IMR-90 (cell line): ENCODE measurements around the gene GALK1. TPM values are rescaled to one million over a fixed set of nuclear protein-coding genes. Genes with fewer than 3 reads are reported as not detected.

ENCODE experiments used
- ATAC-seq: fragments of 200-7000 bp; cut with Tn5 transposase; 2 replicates; pipeline ENCODE4 v1.9.1; 2020; ENCODE audit warnings: low read depth, mild to moderate bottlenecking, moderate library complexity
- BruUV-seq: library from RNA; stranded (reverse); fragments of 400-500 nt; replicated peaks from 2 replicates; lab custom pipeline; 2021; lab: Mats Ljungman, UMichigan
- CTCF ChIA-PET: fragments of 300-600 bp; formaldehyde crosslinking; extraction: SDS; loops from one replicate; lab custom pipeline; 2021; ENCODE audit warnings: antibody characterized with exemption; lab: Yijun Ruan, JAX
- POLR2A ChIA-PET: fragments of 300-600 bp; sonication (Branson Sonifier 250); formaldehyde crosslinking; loops from one replicate; lab custom pipeline; 2022; ENCODE audit warnings: antibody characterized with exemption; ENCODE audit not compliant: unreplicated experiment; lab: Charles Lee
- DNase-seq: peaks from one replicate; pipeline ENCODE4 v3.0.0; 2013
- H2AFZ ChIP-seq: replicated peaks from 2 replicates; pipeline ENCODE3; 2013; ENCODE audit warnings: low read length, mild to moderate bottlenecking; ENCODE audit not compliant: poor library complexity
- H2AK5ac ChIP-seq: 2 replicates; pipeline ENCODE4 v1.6.1; 2013; ENCODE audit warnings: low read depth, low read length, inconsistent platforms
- H2AK9ac ChIP-seq: replicated peaks from 2 replicates; pipeline ENCODE3; 2013; ENCODE audit warnings: mild to moderate bottlenecking, low read depth, low read length, moderate library complexity; ENCODE audit not compliant: poor library complexity
- H2BK120ac ChIP-seq: 2 replicates; pipeline ENCODE4 v1.6.1; 2013; ENCODE audit warnings: low read depth, low read length, inconsistent platforms
- H2BK15ac ChIP-seq: 3 replicates; pipeline ENCODE4 v1.6.1; 2013; ENCODE audit warnings: low read depth, low read length, inconsistent platforms
- H2BK20ac ChIP-seq: 2 replicates; pipeline ENCODE4 v1.6.1; 2013; ENCODE audit warnings: low read depth, mild to moderate bottlenecking, inconsistent platforms, low read length, moderate library complexity
- H2BK5ac ChIP-seq: 2 replicates; pipeline ENCODE4 v1.6.1; 2013; ENCODE audit warnings: mild to moderate bottlenecking, low read depth, low read length, inconsistent platforms; ENCODE audit not compliant: poor library complexity, severe bottlenecking
- H3K14ac ChIP-seq: replicated peaks from 2 replicates; pipeline ENCODE4 v1.6.1; 2013; ENCODE audit warnings: low read depth, low read length, inconsistent platforms
- H3K18ac ChIP-seq: 2 replicates; pipeline ENCODE4 v1.6.1; 2013; ENCODE audit warnings: low read depth, low read length, control low read depth
- H3K23ac ChIP-seq: 2 replicates; pipeline ENCODE4 v1.6.1; 2013; ENCODE audit warnings: low read depth, low read length, inconsistent platforms
- H3K27ac ChIP-seq: 2 replicates; pipeline ENCODE4 v1.5.1; 2013; ENCODE audit warnings: mild to moderate bottlenecking, control low read depth, low read length; ENCODE audit not compliant: insufficient read depth
- H3K27me3 ChIP-seq: 2 replicates; pipeline ENCODE4 v1.6.1; 2013; ENCODE audit warnings: low read length; ENCODE audit not compliant: control insufficient read depth, insufficient read depth
- H3K36me3 ChIP-seq: 2 replicates; pipeline ENCODE4 v1.6.1; 2013; ENCODE audit warnings: low read length, mixed read lengths; ENCODE audit not compliant: control insufficient read depth, insufficient read depth
- H3K4ac ChIP-seq: 2 replicates; pipeline ENCODE4 v1.6.1; 2013; ENCODE audit warnings: low read depth, low read length, inconsistent platforms
- H3K4me1 ChIP-seq: 2 replicates; pipeline ENCODE4 v1.6.1; 2013; ENCODE audit warnings: low read length, mixed read lengths; ENCODE audit not compliant: control insufficient read depth, insufficient read depth
- H3K4me2 ChIP-seq: 2 replicates; pipeline ENCODE4 v1.6.1; 2013; ENCODE audit warnings: low read depth, mild to moderate bottlenecking, control low read depth, low read length, moderate library complexity
- H3K4me3 ChIP-seq: 2 replicates; pipeline ENCODE4 v1.5.1; 2013; ENCODE audit warnings: low read depth, mild to moderate bottlenecking, control low read depth, low read length, moderate library complexity; ENCODE audit not compliant: insufficient read depth
- H3K56ac ChIP-seq: 2 replicates; pipeline ENCODE4 v1.6.1; 2013; ENCODE audit warnings: low read length, inconsistent platforms; ENCODE audit not compliant: insufficient read depth; ENCODE audit errors: extremely low read depth
- H3K79me1 ChIP-seq, 2 experiments: 2 replicates each; pipeline ENCODE4 v1.6.1; 2013; ENCODE audit warnings: low read length in 2 of 2, inconsistent platforms in 1 of 2, low read depth in 1 of 2
- H3K9ac ChIP-seq: 2 replicates; pipeline ENCODE4 v1.6.1; 2013; ENCODE audit warnings: low read depth, low read length, control low read depth
- H3K9me1 ChIP-seq: 2 replicates; pipeline ENCODE4 v1.6.1; 2013; ENCODE audit warnings: low read length, inconsistent platforms; ENCODE audit not compliant: insufficient read depth
- H3K9me3 ChIP-seq: 2 replicates; pipeline ENCODE4 v1.6.1; 2013; ENCODE audit warnings: low read length; ENCODE audit not compliant: control insufficient read depth, insufficient read depth
- H4K20me1 ChIP-seq: 2 replicates; pipeline ENCODE4 v1.6.1; 2013; ENCODE audit warnings: low read length, inconsistent platforms; ENCODE audit not compliant: insufficient read depth
- H4K5ac ChIP-seq: 2 replicates; pipeline ENCODE4 v1.6.1; 2013; ENCODE audit warnings: mild to moderate bottlenecking, low read depth, low read length, control low read depth
- H4K8ac ChIP-seq, 2 experiments: 2 replicates each; pipeline ENCODE4 v1.6.1; 2013; ENCODE audit warnings: low read depth in 2 of 2, low read length in 2 of 2, control low read depth in 1 of 2, inconsistent platforms in 1 of 2
- H4K91ac ChIP-seq: 2 replicates; pipeline ENCODE4 v1.6.1; 2013; ENCODE audit warnings: low read depth, low read length, inconsistent platforms; ENCODE audit not compliant: insufficient read depth
- BHLHE40 ChIP-seq: fragments of 150-350 bp; IDR thresholded peaks from 2 replicates; pipeline ENCODE4 v1.6.1; 2016; ENCODE audit warnings: mild to moderate bottlenecking, low read depth, low read length
- CEBPB ChIP-seq: IDR thresholded peaks from 2 replicates; pipeline ENCODE4 v1.6.1; 2012; ENCODE audit warnings: low read depth, low read length, improper control_type of control experiment
- CHD1 ChIP-seq: IDR thresholded peaks from 2 replicates; pipeline ENCODE4 v1.6.1; 2012; ENCODE audit warnings: low read depth, low read length, improper control_type of control experiment
- ELK1 ChIP-seq: fragments of 150-350 bp; IDR thresholded peaks from 2 replicates; pipeline ENCODE4 v1.6.1; 2016; ENCODE audit warnings: low read depth, mild to moderate bottlenecking, low read length, moderate library complexity, borderline replicate concordance
- FOS ChIP-seq: fragments of 150-350 bp; IDR thresholded peaks from 2 replicates; pipeline ENCODE4 v1.6.1; 2016; ENCODE audit warnings: low read depth, low read length
- MAFK ChIP-seq: IDR thresholded peaks from 2 replicates; pipeline ENCODE4 v1.6.1; 2012; ENCODE audit warnings: low read depth, low read length, improper control_type of control experiment
- MAZ ChIP-seq: IDR thresholded peaks from 2 replicates; pipeline ENCODE4 v1.6.1; 2012; ENCODE audit warnings: low read depth, mild to moderate bottlenecking, low read length, improper control_type of control experiment, moderate library complexity, borderline replicate concordance
- MXI1 ChIP-seq: IDR thresholded peaks from 2 replicates; pipeline ENCODE4 v1.6.1; 2012; ENCODE audit warnings: low read depth, mild to moderate bottlenecking, low read length, moderate library complexity, borderline replicate concordance
- NFE2L2 ChIP-seq: fragments of 150-350 bp; IDR thresholded peaks from 2 replicates; pipeline ENCODE4 v1.6.1; 2016; ENCODE audit warnings: low read depth, mild to moderate bottlenecking, low read length
- POLR2A ChIP-seq: IDR thresholded peaks from 2 replicates; pipeline ENCODE4 v1.6.1; 2012; ENCODE audit warnings: mild to moderate bottlenecking, low read depth, low read length
- RAD21 ChIP-seq: IDR thresholded peaks from 2 replicates; pipeline ENCODE4 v1.6.1; 2012; ENCODE audit warnings: low read length, improper control_type of control experiment
- RCOR1 ChIP-seq: IDR thresholded peaks from 2 replicates; pipeline ENCODE4 v1.6.1; 2012; ENCODE audit warnings: mild to moderate bottlenecking, low read length, improper control_type of control experiment; ENCODE audit not compliant: insufficient replicate concordance
- RFX5 ChIP-seq: IDR thresholded peaks from 2 replicates; pipeline ENCODE4 v1.8.0; 2012; ENCODE audit warnings: low read depth, mild to moderate bottlenecking, low read length, moderate library complexity
- SMC3 ChIP-seq: fragments of 150-350 bp; IDR thresholded peaks from 2 replicates; pipeline ENCODE4 v1.6.1; 2016; ENCODE audit warnings: low read depth, mild to moderate bottlenecking, antibody characterized with exemption, low read length, moderate library complexity
- USF2 ChIP-seq: fragments of 150-350 bp; IDR thresholded peaks from 2 replicates; pipeline ENCODE4 v1.6.1; 2017; ENCODE audit warnings: mild to moderate bottlenecking, antibody characterized with exemption, low read length, low read depth
- WGBS, 2 experiments: methylation state at CpG; one replicate each; pipeline versions ENCODE4 v1.1.5 to v1.1.7; 2013; ENCODE audit warnings: missing lambda C conversion rate in 2 of 2; ENCODE audit not compliant: insufficient read length in 1 of 2; ENCODE audit errors: extremely low coverage in 2 of 2; 5-methylcytosine and 5-hydroxymethylcytosine counted together
- dilution Hi-C: fragments of 300-500 bp; cut with HindIII; formaldehyde crosslinking; loops from one replicate; pipeline ENCODE4 v1.14.3; 2018; ENCODE audit warnings: low sequenced_read_pairs; ENCODE audit not compliant: unreplicated experiment
- in situ Hi-C: fragments of 300-500 bp; cut with MboI; formaldehyde crosslinking; loops from 3 replicates; pipeline ENCODE4 v1.14.3; 2019; ENCODE audit warnings: low sequenced_read_pairs, inconsistent platforms, mixed read lengths
- intact Hi-C: fragments of 100-400 bp; cut with micrococcal nuclease; formaldehyde crosslinking; loops from 2 replicates; pipeline ENCODE4 v1.10.0; 2022
- polyA plus RNA-seq, 3 experiments: library from polyadenylated mRNA; depleted of rRNA; stranded (reverse); fragments of >200 nt; gene quantifications; 2 replicates each; pipeline ENCODE4 v1.2.3, GENCODE V29; 2012; ENCODE audit warnings: low replicate concordance in 1 of 3
- total RNA-seq: library from RNA; depleted of rRNA; stranded (reverse); fragments of >200 nt; gene quantifications from 2 replicates; pipeline ENCODE4 v1.2.3, GENCODE V29; 2012

The GALK1 gene
- total and polyA plus RNA-seq, 2 of the 4 experiments (the other 2 are of a cell fraction), result 19.9 to 21.9 TPM

- Histone ChIP-seq H3K36me3 (no peaks in the 10 kb centered on the region), H3K79me1 (no peaks in the 10 kb centered on the region), H3K14ac (no peak overlapping the region), H4K20me1 (no peaks in the 10 kb centered on the region), H3K4ac (no peak overlapping the region), H2BK20ac (no peak overlapping the region), H4K91ac (no peak overlapping the region), H3K9me1 (no peaks in the 10 kb centered on the region), H2AK9ac (no peak overlapping the region), H3K4me2 (no peak overlapping the region), H2BK5ac (no peak overlapping the region), H3K9me3 (no peaks in the 10 kb centered on the region), H2BK15ac (no peak overlapping the region), H3K27me3 (peaks cover 53% of the 10 kb centered on the region), H3K23ac (no peak overlapping the region), H3K27ac (no peak overlapping the region), H3K9ac (no peak overlapping the region), H2BK120ac (no peak overlapping the region), H4K5ac (no peak overlapping the region), H3K4me1 (no peaks in the 10 kb centered on the region), H2AFZ (peak overlapping the region; percentile 29), H3K18ac (no peak overlapping the region), H2AK5ac (no peak overlapping the region), H4K8ac (no peak overlapping the region), H3K4me3 (no peak overlapping the region), H3K56ac (no peak overlapping the region)
- ChIA-PET POLR2A (no interaction called here), CTCF (interaction anchor here (1.0 kb wide), 1 partner anchor 11 kb away, joined by 3 read pairs; no protein-coding TSS in a partner anchor)
- in situ Hi-C loops (no loop called here), dilution Hi-C loops (no loop called here), intact Hi-C loops (no loop called here)
- no TSS peak for BruUV-seq
- no peak for ATAC-seq
- DNase-seq, result no peak
- WGBS, 2 experiments, result 73% methylated on average over 9 of the region's 23 CpGs; no CpG with 5 or more reads in 1 of the 2 experiments
- TF ChIP-seq RCOR1 (no peak), MXI1 (no peak), FOS (no peak), ELK1 (no peak), CEBPB (no peak), POLR2A (no peak), BHLHE40 (no peak), CHD1 (no peak), RAD21 (no peak), MAZ (no peak), SMC3 (no peak), USF2 (no peak), MAFK (no peak), NFE2L2 (no peak), RFX5 (no peak)
Observed at GRCh38 chr17:75724016-75725003, 40.7 kb downstream of the GALK1 start.
